WTC11 (cell line): ENCODE data around the gene LARP4B. TPM values are rescaled to one million over a fixed set of nuclear protein-coding genes. Genes with fewer than 3 reads are reported as not detected.

Source experiments
- ATAC-seq: fragments of 200-7000 bp; cut with Tn5 transposase; 2 replicates; pipeline ENCODE4 v1.10.0; 2021; ENCODE audit warnings: mild to moderate bottlenecking, moderate library complexity
- CTCF ChIA-PET: fragments of 300-600 bp; sonication (Branson Sonifier 250); formaldehyde crosslinking; loops from one replicate; lab custom pipeline; 2021; ENCODE audit warnings: antibody characterized with exemption; lab: Charles Lee
- POLR2A ChIA-PET: fragments of 350-600 bp; sonication (Branson Sonifier 250); formaldehyde crosslinking; loops from one replicate; lab custom pipeline; 2021; ENCODE audit warnings: antibody characterized with exemption; lab: Charles Lee
- DNase-seq: peaks from one replicate; pipeline ENCODE4 v3.0.0; 2021; ENCODE audit warnings: low spot score
- H3K27ac Mint-ChIP-seq: 2 replicates; pipeline ENCODE4 v1.8.0; 2021; ENCODE audit warnings: mixed read lengths
- H3K27me3 Mint-ChIP-seq: 2 replicates; pipeline ENCODE4 v1.8.0; 2021; ENCODE audit warnings: low read depth, mild to moderate bottlenecking, moderate library complexity, mixed read lengths
- H3K36me3 Mint-ChIP-seq: 2 replicates; pipeline ENCODE4 v1.8.0; 2021; ENCODE audit warnings: mixed read lengths
- H3K4me1 Mint-ChIP-seq: 2 replicates; pipeline ENCODE4 v1.8.0; 2022; ENCODE audit warnings: mixed read lengths
- H3K4me3 Mint-ChIP-seq: 2 replicates; pipeline ENCODE4 v1.8.0; 2021; ENCODE audit warnings: mild to moderate bottlenecking, moderate library complexity, mixed read lengths
- H3K9me3 Mint-ChIP-seq: 2 replicates; pipeline ENCODE4 v1.8.0; 2021; ENCODE audit warnings: mixed read lengths
- AR ChIP-seq: fragments of 250-450 bp; sonication (Bioruptor Pico); IDR thresholded peaks from 2 replicates; pipeline ENCODE4 v1.9.0; 2021; ENCODE audit warnings: mild to moderate bottlenecking
- CREM ChIP-seq: sonication (generic); formaldehyde crosslinking; IDR thresholded peaks from 2 replicates; pipeline ENCODE4 v1.8.1; 2022; ENCODE audit warnings: mild to moderate bottlenecking, missing genetic modification reagents, moderate library complexity
- E2F1 ChIP-seq: sonication (generic); formaldehyde crosslinking; IDR thresholded peaks from 2 replicates; pipeline ENCODE4 v1.8.0; 2022; ENCODE audit warnings: mild to moderate bottlenecking, missing genetic modification reagents
- E2F4 ChIP-seq: sonication (generic); formaldehyde crosslinking; IDR thresholded peaks from 2 replicates; pipeline ENCODE4 v1.8.1; 2022; ENCODE audit warnings: low read depth, mild to moderate bottlenecking, moderate library complexity, missing genetic modification reagents, borderline replicate concordance
- E2F5 ChIP-seq: sonication (generic); formaldehyde crosslinking; IDR thresholded peaks from 2 replicates; pipeline ENCODE4 v1.8.1; 2022; ENCODE audit warnings: mild to moderate bottlenecking, moderate library complexity, missing genetic modification reagents
- ELF4 ChIP-seq: sonication (generic); formaldehyde crosslinking; IDR thresholded peaks from 2 replicates; pipeline ENCODE4 v1.8.1; 2022; ENCODE audit warnings: low read depth, mild to moderate bottlenecking, moderate library complexity, missing genetic modification reagents
- FOXJ3 ChIP-seq: sonication (generic); formaldehyde crosslinking; IDR thresholded peaks from 2 replicates; pipeline ENCODE4 v1.9.0; 2021; ENCODE audit warnings: missing genetic modification reagents, mild to moderate bottlenecking, borderline replicate concordance
- FOXP1 ChIP-seq: sonication (generic); formaldehyde crosslinking; IDR thresholded peaks from 2 replicates; pipeline ENCODE4 v1.8.0; 2022; ENCODE audit warnings: missing genetic modification reagents, mild to moderate bottlenecking, moderate library complexity, borderline replicate concordance
- HMGA2 ChIP-seq: fragments of 250-450 bp; sonication (Bioruptor Pico); IDR thresholded peaks from 2 replicates; pipeline ENCODE4 v1.4.0; 2021; ENCODE audit warnings: mild to moderate bottlenecking, moderate library complexity
- HMGXB4 ChIP-seq: sonication (generic); formaldehyde crosslinking; IDR thresholded peaks from 2 replicates; pipeline ENCODE4 v1.8.1; 2023; ENCODE audit warnings: mild to moderate bottlenecking, moderate library complexity, missing genetic modification reagents
- IRF2 ChIP-seq: sonication (generic); formaldehyde crosslinking; IDR thresholded peaks from 2 replicates; pipeline ENCODE4 v1.8.0; 2022; ENCODE audit warnings: low read depth, missing genetic modification reagents, borderline replicate concordance
- JAZF1 ChIP-seq: fragments of 250-450 bp; sonication (Bioruptor Pico); IDR thresholded peaks from 2 replicates; pipeline ENCODE4 v1.9.0; 2021; ENCODE audit warnings: moderate library complexity, mild to moderate bottlenecking, inconsistent platforms
- MAX ChIP-seq: sonication (generic); formaldehyde crosslinking; IDR thresholded peaks from 2 replicates; pipeline ENCODE4 v1.8.0; 2022; ENCODE audit warnings: mild to moderate bottlenecking, missing genetic modification reagents
- MLX ChIP-seq: sonication (generic); formaldehyde crosslinking; IDR thresholded peaks from 2 replicates; pipeline ENCODE4 v1.8.1; 2023; ENCODE audit warnings: mild to moderate bottlenecking, missing genetic modification reagents, moderate library complexity
- MYBL2 ChIP-seq: sonication (generic); formaldehyde crosslinking; IDR thresholded peaks from 2 replicates; pipeline ENCODE4 v1.8.1; 2023; ENCODE audit warnings: mild to moderate bottlenecking, moderate library complexity, missing genetic modification reagents
- NR1H2 ChIP-seq: sonication (generic); formaldehyde crosslinking; IDR thresholded peaks from 2 replicates; pipeline ENCODE4 v1.9.0; 2021; ENCODE audit warnings: mild to moderate bottlenecking, moderate library complexity, missing genetic modification reagents
- OVOL2 ChIP-seq: fragments of 250-450 bp; sonication (Bioruptor Pico); IDR thresholded peaks from 2 replicates; pipeline ENCODE4 v1.9.0; 2021; ENCODE audit warnings: mild to moderate bottlenecking, borderline replicate concordance
- PREB ChIP-seq: sonication (generic); formaldehyde crosslinking; IDR thresholded peaks from 2 replicates; pipeline ENCODE4 v1.8.1; 2022; ENCODE audit warnings: mild to moderate bottlenecking, missing genetic modification reagents, moderate library complexity, borderline replicate concordance
- SMAD3 ChIP-seq: sonication (generic); formaldehyde crosslinking; IDR thresholded peaks from 2 replicates; pipeline ENCODE4 v1.8.0; 2022; ENCODE audit warnings: missing genetic modification reagents, mild to moderate bottlenecking, borderline replicate concordance
- TP53 ChIP-seq: sonication (generic); formaldehyde crosslinking; IDR thresholded peaks from 2 replicates; pipeline ENCODE4 v1.8.1; 2023; ENCODE audit warnings: mild to moderate bottlenecking, missing genetic modification reagents
- ZNF138 ChIP-seq: sonication (generic); formaldehyde crosslinking; conservative IDR thresholded peaks from 2 replicates; pipeline ENCODE4 v1.8.1; 2022; ENCODE audit warnings: mild to moderate bottlenecking, moderate library complexity, missing genetic modification reagents
- ZNF232 ChIP-seq: sonication (generic); formaldehyde crosslinking; IDR thresholded peaks from 2 replicates; pipeline ENCODE4 v1.8.0; 2022; ENCODE audit warnings: mild to moderate bottlenecking, missing genetic modification reagents
- ZNF416 ChIP-seq: fragments of 250-450 bp; sonication (Bioruptor Pico); IDR thresholded peaks from 2 replicates; pipeline ENCODE4 v1.9.0; 2021; ENCODE audit warnings: mild to moderate bottlenecking, inconsistent platforms
- ZNF425 ChIP-seq: fragments of 250-450 bp; sonication (Bioruptor Pico); conservative IDR thresholded peaks from 2 replicates; pipeline ENCODE4 v1.9.0; 2021; ENCODE audit warnings: mild to moderate bottlenecking
- total RNA-seq: library from RNA; stranded (reverse); gene quantifications from 3 replicates; pipeline ENCODE4 v1.2.3, GENCODE V29; 2021

The LARP4B gene
- total RNA-seq, 1 experiment from 2014 or later, result 87.1 TPM

GRCh38 chr10:773562-774161 is 157.8 kb downstream of the LARP4B start (continued):
- no peak for TF ChIP-seq MAX (CRISPR knock-in tag)
- TF ChIP-seq JAZF1 (CRISPR knock-in tag), result no peak
- no peak for TF ChIP-seq CREM (CRISPR knock-in tag)
- TF ChIP-seq ZNF416 (CRISPR knock-in tag), result no peak
- no peak for TF ChIP-seq ZNF232
- no peak for TF ChIP-seq SMAD3
- no peak for TF ChIP-seq ELF4
- no peak for TF ChIP-seq TP53 (CRISPR knock-in tag)
- no peak for TF ChIP-seq MYBL2 (CRISPR knock-in tag)
- TF ChIP-seq HMGA2 (CRISPR knock-in tag), result no peak

GRCh38 chr10:772227-772637 is 159.3 kb downstream of the LARP4B start:
- Mint-ChIP-seq H3K9me3 (peaks cover 27% of the 10 kb centered on the region), H3K4me1 (no peaks in the 10 kb centered on the region; the same call in 1 of the 2 replicates), H3K27me3 (no peaks in the 10 kb centered on the region; the same call in 1 of the 2 replicates), H3K27ac (no peak overlapping the region), H3K36me3 (peaks cover 14% of the 10 kb centered on the region), H3K4me3 (no peak overlapping the region)
- peak; percentile 34 for DNase-seq
- ATAC-seq, result peak; percentile 88
- ChIA-PET POLR2A (no interaction called here), CTCF (no interaction called here)
- TF ChIP-seq ZNF138 (CRISPR knock-in tag) (no peak), OVOL2 (CRISPR knock-in tag) (no peak), IRF2 (CRISPR knock-in tag) (no peak), MYBL2 (CRISPR knock-in tag) (no peak), FOXP1 (CRISPR knock-in tag) (no peak), E2F5 (CRISPR knock-in tag) (no peak), PREB (CRISPR knock-in tag) (no peak), ZNF425 (CRISPR knock-in tag) (no peak), NR1H2 (CRISPR knock-in tag) (no peak), HMGXB4 (CRISPR knock-in tag) (no peak), E2F1 (CRISPR knock-in tag) (no peak), AR (no peak), FOXJ3 (CRISPR knock-in tag) (no peak), E2F4 (CRISPR knock-in tag) (no peak), MLX (CRISPR knock-in tag) (no peak)
